Transverse colon (tissue), 4 donors: ENCODE measurements around the gene LMBR1. TPM values are rescaled to one million over a fixed set of nuclear protein-coding genes. Genes with fewer than 3 reads are reported as not detected.

Experiments used
- DNase-seq: peaks from one replicate; pipeline ENCODE4 v3.0.0-alpha.2; 2019
- H3K27ac ChIP-seq, 4 donors: fragments of 200-600 bp; sonication (generic); 2 replicates each; pipeline ENCODE4 v1.5.1; 2016 to 2018; ENCODE audit warnings: inconsistent platforms in 4 of 4
- H3K27me3 ChIP-seq: fragments of 200-600 bp; sonication (generic); 2 replicates; pipeline ENCODE4 v1.5.1; 2017; ENCODE audit warnings: inconsistent platforms
- H3K36me3 ChIP-seq, 4 donors: fragments of 200-600 bp; sonication (generic); 2 replicates each; pipeline ENCODE4 v1.5.1; 2017 to 2019; ENCODE audit warnings: inconsistent platforms in 4 of 4
- H3K4me1 ChIP-seq, 4 donors: fragments of 200-600 bp; sonication (generic); 2 replicates each; pipeline ENCODE4 v1.5.1; 2017 to 2020; ENCODE audit warnings: inconsistent platforms in 4 of 4
- H3K4me3 ChIP-seq, 4 donors: fragments of 200-600 bp; sonication (generic); 1 replicate in 1 of 4; 2 replicates in 3 of 4; pipeline versions ENCODE4 v1.5.1 to v1.6.1; 2017 to 2019; ENCODE audit warnings: inconsistent platforms in 4 of 4
- H3K9me3 ChIP-seq, 2 donors: fragments of 200-600 bp; sonication (generic); 2 replicates each; pipeline ENCODE4 v1.5.1; 2017 to 2019; ENCODE audit warnings: inconsistent platforms in 2 of 2
- EP300 ChIP-seq: sonication (generic); formaldehyde crosslinking; IDR thresholded peaks from one replicate; pipeline ENCODE4 v1.6.1; 2017; ENCODE audit warnings: antibody characterized with exemption, low read depth
- POLR2A ChIP-seq: fragments of 450-650 bp; IDR thresholded peaks from one replicate; pipeline ENCODE4 v1.6.1; 2016; ENCODE audit warnings: antibody characterized with exemption, mild to moderate bottlenecking, moderate library complexity
- POLR2AphosphoS5 ChIP-seq, 3 donors: sonication (generic); formaldehyde crosslinking; IDR thresholded peaks; one replicate each; pipeline ENCODE4 v1.6.1; 2016; ENCODE audit warnings: antibody characterized with exemption in 3 of 3
- WGBS, 2 donors: methylation state at CpG; one replicate each; pipeline ENCODE4 v1.1.5; 2018; ENCODE audit warnings: low coverage in 1 of 2; 5-methylcytosine and 5-hydroxymethylcytosine counted together
- in situ Hi-C, 4 donors: fragments of 200-750 bp; cut with MboI; loops; one replicate each; pipeline versions ENCODE4 v1.15.0 to v1.15.1; 2017; ENCODE audit warnings: low sequenced_read_pairs in 3 of 4, low pct_ligation_motif_present in 1 of 4, low pct_unique_long_range_greater_than_20kb in 1 of 4
- intact Hi-C: fragments of 100-400 bp; cut with DNase I; formaldehyde crosslinking; loops from one replicate; pipeline ENCODE4 v1.15.1; 2023; ENCODE audit warnings: low total_unique reads
- total RNA-seq, 4 donors: library from RNA; depleted of rRNA; stranded (reverse); fragments of >200 nt; gene quantifications; one replicate each; pipeline ENCODE4 v1.1.0, GENCODE V29; 2016
- TF ChIP-seq, protein P1 (sequence below), 5 experiments: fragments of 200-600 bp in 3 of 5; fragments of 450-650 bp in 2 of 5; sonication (generic) in 3 of 5; IDR thresholded peaks; 1 replicate in 2 of 5; 2 replicates in 3 of 5; pipeline ENCODE4 v1.5.1; 2016 to 2017; ENCODE audit warnings: antibody characterized with exemption in 5 of 5, inconsistent platforms in 3 of 5, mild to moderate bottlenecking in 2 of 5, moderate library complexity in 1 of 5

The LMBR1 gene
- total RNA-seq, 4 donors from 2014 or later, result 16.7 to 78.1 (median 67.4) TPM

DNA sequence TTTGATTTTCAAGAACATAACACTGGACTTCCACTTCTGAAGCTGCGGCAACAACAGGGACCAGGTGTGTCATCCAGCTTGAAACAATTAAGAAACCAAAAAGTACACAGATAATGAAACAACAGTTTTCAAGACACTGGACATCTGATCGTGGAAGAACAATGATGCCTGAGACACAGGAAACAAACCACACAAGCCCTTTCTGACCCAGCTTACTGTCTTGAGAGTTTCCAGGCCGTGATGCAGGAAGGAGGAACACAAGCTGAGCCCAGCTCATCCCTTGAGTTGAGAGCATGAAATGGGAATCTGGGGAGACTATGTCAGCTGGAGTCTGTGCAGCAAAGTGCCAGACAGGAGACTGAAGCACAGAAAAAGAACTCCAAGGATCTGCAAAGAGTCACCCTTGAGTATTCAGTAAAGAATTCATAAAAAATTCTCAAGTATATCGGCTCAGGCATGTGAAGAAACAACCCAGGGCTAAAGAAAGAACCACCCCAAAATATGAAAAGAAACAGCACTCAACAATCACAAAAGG is 160.8 kb downstream of the LMBR1 start:
- no peak overlapping the region for H3K27ac ChIP-seq
- intact Hi-C loops (no loop called here), in situ Hi-C loops (no loop called here)
- H3K4me1 ChIP-seq, result no peaks in the 10 kb centered on the region
- H3K9me3 ChIP-seq, result peaks cover 11% of the 10 kb centered on the region in 2 donors
- H3K27me3 ChIP-seq, result no peaks in the 10 kb centered on the region
- H3K4me3 ChIP-seq, result no peak overlapping the region
- 88 to 100% methylated on average over 2 to 4 of the region's 4 CpGs for WGBS, 2 donors
- no peak for DNase-seq
- TF ChIP-seq, protein P1, sequence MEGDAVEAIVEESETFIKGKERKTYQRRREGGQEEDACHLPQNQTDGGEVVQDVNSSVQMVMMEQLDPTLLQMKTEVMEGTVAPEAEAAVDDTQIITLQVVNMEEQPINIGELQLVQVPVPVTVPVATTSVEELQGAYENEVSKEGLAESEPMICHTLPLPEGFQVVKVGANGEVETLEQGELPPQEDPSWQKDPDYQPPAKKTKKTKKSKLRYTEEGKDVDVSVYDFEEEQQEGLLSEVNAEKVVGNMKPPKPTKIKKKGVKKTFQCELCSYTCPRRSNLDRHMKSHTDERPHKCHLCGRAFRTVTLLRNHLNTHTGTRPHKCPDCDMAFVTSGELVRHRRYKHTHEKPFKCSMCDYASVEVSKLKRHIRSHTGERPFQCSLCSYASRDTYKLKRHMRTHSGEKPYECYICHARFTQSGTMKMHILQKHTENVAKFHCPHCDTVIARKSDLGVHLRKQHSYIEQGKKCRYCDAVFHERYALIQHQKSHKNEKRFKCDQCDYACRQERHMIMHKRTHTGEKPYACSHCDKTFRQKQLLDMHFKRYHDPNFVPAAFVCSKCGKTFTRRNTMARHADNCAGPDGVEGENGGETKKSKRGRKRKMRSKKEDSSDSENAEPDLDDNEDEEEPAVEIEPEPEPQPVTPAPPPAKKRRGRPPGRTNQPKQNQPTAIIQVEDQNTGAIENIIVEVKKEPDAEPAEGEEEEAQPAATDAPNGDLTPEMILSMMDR (IDR thresholded peaks at IDR 0.05), result no peak
- TF ChIP-seq EP300 (no peak), POLR2AphosphoS5 (IDR thresholded peaks at IDR 0.05) (no peak), POLR2A (no peak)
- peaks cover 0 to 15% (median 7%) of the 10 kb centered on the region in 4 donors for H3K36me3 ChIP-seq

DNA sequence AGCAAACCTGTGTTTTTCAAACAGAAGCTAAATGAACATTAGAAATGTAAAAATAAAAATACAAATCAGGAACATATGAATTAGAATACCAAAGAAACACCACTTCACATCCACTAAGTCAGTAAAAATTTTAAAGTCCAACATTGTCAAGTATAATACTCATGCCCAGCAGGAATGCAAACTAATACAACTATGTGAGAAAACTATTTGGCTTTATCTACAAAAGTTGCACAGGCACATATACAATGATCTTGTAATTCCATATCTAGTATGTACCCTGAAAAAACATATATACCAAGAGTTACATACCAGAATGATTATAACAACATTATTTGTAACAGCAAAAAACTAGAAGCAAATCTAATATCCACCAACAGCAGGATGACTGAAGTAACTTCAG is 161.3 kb downstream of the LMBR1 start:
- Histone ChIP-seq H3K27me3 (no peaks in the 10 kb centered on the region), H3K4me3 (no peak overlapping the region), H3K9me3 (peaks cover 11% of the 10 kb centered on the region in 2 donors), H3K36me3 (peaks cover 0 to 15% (median 7%) of the 10 kb centered on the region in 4 donors), H3K4me1 (no peaks in the 10 kb centered on the region), H3K27ac (no peak overlapping the region)
- in situ Hi-C loops (no loop called here), intact Hi-C loops (no loop called here)
- TF ChIP-seq EP300 (no peak), POLR2A (no peak), POLR2AphosphoS5 (IDR thresholded peaks at IDR 0.05) (no peak)
- TF ChIP-seq, protein P1 (IDR thresholded peaks at IDR 0.05), result no peak
- no peak for DNase-seq

DNA sequence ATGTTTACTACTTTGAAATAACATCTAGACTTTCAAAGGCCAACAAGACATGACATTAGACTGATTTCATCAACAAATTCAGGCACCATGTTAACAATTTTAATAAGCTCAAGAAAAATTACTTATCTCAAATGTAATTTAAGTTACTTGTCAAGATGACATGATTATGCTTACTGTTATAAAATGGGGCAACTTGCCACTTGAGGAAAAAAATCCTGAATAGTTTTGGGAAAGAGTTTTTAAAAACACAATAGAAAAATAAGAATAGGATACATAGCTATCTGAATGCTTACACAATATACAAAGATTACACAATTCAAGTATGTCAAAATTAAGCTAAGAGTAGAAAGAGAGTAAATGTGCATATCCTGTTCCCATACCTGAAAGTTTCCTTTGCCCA is 167.0 kb downstream of the LMBR1 start:
- no peaks in the 10 kb centered on the region for H3K27me3 ChIP-seq
- TF ChIP-seq POLR2A, result no peak
- no peak for TF ChIP-seq POLR2AphosphoS5 (IDR thresholded peaks at IDR 0.05)
- TF ChIP-seq, protein P1 (IDR thresholded peaks at IDR 0.05), result no peak
- no peak for TF ChIP-seq EP300

DNA sequence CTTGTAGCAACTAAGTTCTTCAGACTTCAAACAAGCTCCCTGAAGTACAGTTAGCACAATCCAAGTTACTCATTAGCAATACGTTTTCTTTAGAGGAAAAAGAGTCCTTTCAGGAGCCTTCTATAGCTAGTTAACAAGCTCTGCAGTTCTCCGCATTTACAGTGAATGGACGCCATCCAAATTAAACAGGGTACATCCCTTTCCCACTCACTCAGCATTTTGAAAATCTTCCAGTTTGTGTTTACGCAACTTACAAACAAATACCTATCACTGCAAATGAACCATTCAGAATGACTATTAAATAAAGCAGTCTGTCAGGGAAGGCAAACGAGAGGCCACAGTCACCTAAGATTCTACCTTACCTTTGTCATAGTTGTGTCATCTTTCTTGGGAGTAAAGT is 167.9 kb downstream of the LMBR1 start:
- intact Hi-C loops, result no loop called here
- H3K4me3 ChIP-seq, result no peak overlapping the region
- no peak overlapping the region for H3K27ac ChIP-seq
- WGBS, 2 donors, result 48 to 63% methylated on average over 3 to 5 of the region's 5 CpGs
- TF ChIP-seq, protein P1 (IDR thresholded peaks at IDR 0.05), result no peak
- TF ChIP-seq EP300 (no peak), POLR2AphosphoS5 (IDR thresholded peaks at IDR 0.05) (no peak), POLR2A (no peak)
- no peaks in the 10 kb centered on the region for H3K27me3 ChIP-seq
- H3K9me3 ChIP-seq, result no peaks in the 10 kb centered on the region
- no peaks in the 10 kb centered on the region for H3K36me3 ChIP-seq
- in situ Hi-C loops, result no loop called here
- DNase-seq, result no peak
- peaks cover 0 to 4% (median 0%) of the 10 kb centered on the region in 4 donors for H3K4me1 ChIP-seq

More for the DNA sequence above, 167.0 kb downstream of the LMBR1 start:
- intact Hi-C loops, result no loop called here
- DNase-seq, result no peak
- in situ Hi-C loops, result no loop called here
- H3K36me3 ChIP-seq, result no peaks in the 10 kb centered on the region
- H3K4me3 ChIP-seq, result no peak overlapping the region
- no peaks in the 10 kb centered on the region for H3K9me3 ChIP-seq
- H3K27ac ChIP-seq, result no peak overlapping the region
- peaks cover 0 to 4% (median 0%) of the 10 kb centered on the region in 4 donors for H3K4me1 ChIP-seq
